GM12872 (cell line): ENCODE results near the gene OPCML.

ENCODE experiments used
- TF ChIP-seq, protein P1 (sequence below): IDR thresholded peaks from 3 replicates; pipeline ENCODE4 v1.5.1; 2011; ENCODE audit warnings: low read depth, mild to moderate bottlenecking, low read length, moderate library complexity; ENCODE audit not compliant: insufficient read depth

Gene OPCML

DNA sequence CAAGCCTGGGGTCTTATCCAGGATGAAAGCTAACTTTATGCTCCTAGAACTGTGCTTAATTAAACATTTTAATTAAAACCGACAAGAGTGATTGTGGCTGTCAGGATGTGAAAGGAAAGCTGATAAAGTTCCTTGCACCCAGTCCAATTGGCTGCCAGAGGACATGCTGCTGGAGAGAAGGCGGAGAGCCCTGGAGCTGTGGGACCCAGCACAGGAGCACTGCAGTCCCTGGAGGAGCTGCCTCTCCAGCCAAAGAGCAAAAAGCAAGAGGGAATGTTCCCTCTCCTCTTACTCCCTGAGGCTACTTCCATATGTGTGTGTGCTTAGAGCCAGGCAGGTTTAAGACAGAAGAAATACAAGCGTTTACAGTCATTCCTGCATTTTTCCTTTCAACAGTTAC lies 118.6 kb downstream of the OPCML start:
- TF ChIP-seq, protein P1, sequence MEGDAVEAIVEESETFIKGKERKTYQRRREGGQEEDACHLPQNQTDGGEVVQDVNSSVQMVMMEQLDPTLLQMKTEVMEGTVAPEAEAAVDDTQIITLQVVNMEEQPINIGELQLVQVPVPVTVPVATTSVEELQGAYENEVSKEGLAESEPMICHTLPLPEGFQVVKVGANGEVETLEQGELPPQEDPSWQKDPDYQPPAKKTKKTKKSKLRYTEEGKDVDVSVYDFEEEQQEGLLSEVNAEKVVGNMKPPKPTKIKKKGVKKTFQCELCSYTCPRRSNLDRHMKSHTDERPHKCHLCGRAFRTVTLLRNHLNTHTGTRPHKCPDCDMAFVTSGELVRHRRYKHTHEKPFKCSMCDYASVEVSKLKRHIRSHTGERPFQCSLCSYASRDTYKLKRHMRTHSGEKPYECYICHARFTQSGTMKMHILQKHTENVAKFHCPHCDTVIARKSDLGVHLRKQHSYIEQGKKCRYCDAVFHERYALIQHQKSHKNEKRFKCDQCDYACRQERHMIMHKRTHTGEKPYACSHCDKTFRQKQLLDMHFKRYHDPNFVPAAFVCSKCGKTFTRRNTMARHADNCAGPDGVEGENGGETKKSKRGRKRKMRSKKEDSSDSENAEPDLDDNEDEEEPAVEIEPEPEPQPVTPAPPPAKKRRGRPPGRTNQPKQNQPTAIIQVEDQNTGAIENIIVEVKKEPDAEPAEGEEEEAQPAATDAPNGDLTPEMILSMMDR: no peak

- TF ChIP-seq, protein P1: no peak
Measured at GRCh38 chr11:133409799-133410198, 122.5 kb downstream of the OPCML start.

DNA sequence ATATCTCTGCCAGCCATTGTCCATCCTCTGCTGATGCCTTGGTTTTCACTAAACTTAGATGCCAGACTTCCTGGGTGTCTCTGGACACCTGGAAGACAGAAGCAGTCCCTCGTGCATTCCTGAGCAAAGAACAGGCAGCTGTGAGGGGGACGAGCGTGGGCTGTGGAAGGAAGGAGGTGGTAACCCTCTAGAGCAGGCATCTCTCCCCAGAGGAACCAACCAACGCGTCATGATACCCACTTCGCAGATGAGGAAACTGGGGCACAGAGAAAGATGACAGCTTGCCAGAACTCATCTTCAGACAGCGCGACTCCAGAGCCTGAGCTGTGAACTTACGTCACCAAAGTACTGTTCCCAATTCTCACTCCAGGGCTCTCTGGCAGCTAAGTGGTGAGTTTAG lies 123.4 kb downstream of the OPCML start:
- TF ChIP-seq, protein P1: no peak

GRCh38 chr11:133408402-133408801 lies 123.9 kb downstream of the OPCML start:
- TF ChIP-seq, protein P1: no peak

- TF ChIP-seq, protein P1: no peak
Measured at GRCh38 chr11:133406489-133406888, 125.8 kb downstream of the OPCML start.

DNA sequence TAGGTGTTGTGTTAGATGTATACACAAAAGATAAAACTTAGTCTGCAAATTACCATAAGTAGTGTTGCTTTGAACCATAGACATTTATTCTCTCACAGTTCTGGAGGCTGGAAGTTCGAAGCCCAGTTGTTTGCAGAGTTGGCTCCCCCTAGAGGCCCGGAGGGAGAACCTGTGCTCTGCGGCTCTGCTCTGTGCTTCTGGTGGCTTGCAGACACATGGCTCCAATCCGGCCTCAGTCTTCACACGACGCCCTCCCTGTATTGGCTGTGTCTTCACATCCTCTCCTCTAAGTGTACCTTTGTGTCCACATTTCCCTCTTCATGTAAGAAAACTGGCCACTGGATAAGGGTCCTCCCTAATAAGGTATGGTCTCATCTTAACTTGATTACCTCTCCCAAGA lies 128.4 kb downstream of the OPCML start:
- TF ChIP-seq, protein P1: peak; percentile 66

- TF ChIP-seq, protein P1: no peak
Measured at GRCh38 chr11:133402551-133402950, 129.8 kb downstream of the OPCML start.
